ENCODE results near the gene JMJD8.

JMJD8 gene

GRCh38 chr16:652454-653305, 31.5 kb downstream of the JMJD8 start:
- no peak for TF ChIP-seq Cebpa-rat (IDR thresholded peaks at IDR 0.05)
- Histone ChIP-seq H3K4me3 (no peak overlapping the region), H3K4me1 (peaks cover 23% of the 10 kb centered on the region), H3K9me3 (no peaks in the 10 kb centered on the region), H3K27ac (no peak overlapping the region), H3K4me2 (no peak overlapping the region), H3K9ac (0 out of 2 replicates have a peak overlapping the region, but pooled peaks have one; percentile 15), H4K20me1 (peaks cover 6% of the 10 kb centered on the region; the same call in 1 of the 2 replicates), H3K36me3 (peaks cover 58% of the 10 kb centered on the region), H3K27me3 (no peaks in the 10 kb centered on the region)

GRCh38 chr16:651844-652243, 32.3 kb downstream of the JMJD8 start:
- Histone ChIP-seq H3K9me3 (no peaks in the 10 kb centered on the region), H3K4me3 (no peak overlapping the region), H3K27ac (no peak overlapping the region), H3K36me3 (peaks cover 57% of the 10 kb centered on the region), H3K4me1 (peaks cover 31% of the 10 kb centered on the region), H3K4me2 (no peak overlapping the region), H3K9ac (no peak overlapping the region), H4K20me1 (peaks cover 15% of the 10 kb centered on the region), H3K27me3 (no peaks in the 10 kb centered on the region)
- no peak for TF ChIP-seq Cebpa-rat (IDR thresholded peaks at IDR 0.05)

- no peak for TF ChIP-seq Cebpa-rat (IDR thresholded peaks at IDR 0.05)
- H3K9ac ChIP-seq: peak overlapping the region; percentile 88
- H3K4me1 ChIP-seq: peaks cover 50% of the 10 kb centered on the region
- peak overlapping the region; percentile 88 for H3K27ac ChIP-seq
- H3K36me3 ChIP-seq: peaks cover 46% of the 10 kb centered on the region
- H3K9me3 ChIP-seq: no peaks in the 10 kb centered on the region
- H4K20me1 ChIP-seq: peaks cover 36% of the 10 kb centered on the region
- H3K27me3 ChIP-seq: no peaks in the 10 kb centered on the region
- peak overlapping the region; percentile 91 for H3K4me2 ChIP-seq
- H3K4me3 ChIP-seq: peak overlapping the region; percentile 86
Observed at GRCh38 chr16:649631-650030, 34.5 kb downstream of the JMJD8 start.

- peaks cover 43% of the 10 kb centered on the region for H4K20me1 ChIP-seq
- H3K36me3 ChIP-seq: peaks cover 43% of the 10 kb centered on the region
- TF ChIP-seq Cebpa-rat (IDR thresholded peaks at IDR 0.05): no peak
- peak within 1 kb of the TSS; percentile 88 for H3K27ac ChIP-seq
- no peaks in the 10 kb centered on the region for H3K9me3 ChIP-seq
- peak within 1 kb of the TSS; percentile 86 for H3K4me3 ChIP-seq
- peaks cover 56% of the 10 kb centered on the region for H3K4me1 ChIP-seq
- peak within 1 kb of the TSS; percentile 91 for H3K4me2 ChIP-seq
- H3K9ac ChIP-seq: peak within 1 kb of the TSS; percentile 88
- no peaks in the 10 kb centered on the region for H3K27me3 ChIP-seq
Observed at GRCh38 chr16:648781-649589, 35.1 kb downstream of the JMJD8 start, which contains the start of gene WDR90. WDR90 (plus strand) TSS chr16:649365; CDS start chr16:649417, 52 bp downstream.

- Histone ChIP-seq H3K27me3 (no peaks in the 10 kb centered on the region), H3K9me3 (no peaks in the 10 kb centered on the region), H4K20me1 (peaks cover 50% of the 10 kb centered on the region), H3K4me1 (peaks cover 64% of the 10 kb centered on the region), H3K36me3 (peaks cover 35% of the 10 kb centered on the region), H3K4me3 (peak overlapping the region; percentile 86), H3K9ac (peak overlapping the region; percentile 88), H3K4me2 (peak overlapping the region; percentile 91), H3K27ac (peak overlapping the region; percentile 88)
- TF ChIP-seq Cebpa-rat (IDR thresholded peaks at IDR 0.05): no peak
Observed at GRCh38 chr16:648071-648780, 35.9 kb downstream of the JMJD8 start.

GRCh38 chr16:647173-647902, 36.8 kb downstream of the JMJD8 start:
- no peak overlapping the region for H3K27ac ChIP-seq
- peaks cover 58% of the 10 kb centered on the region for H4K20me1 ChIP-seq
- H3K27me3 ChIP-seq: no peaks in the 10 kb centered on the region
- 0 out of 2 replicates have a peak overlapping the region, but pooled peaks have one; percentile 15 for H3K9ac ChIP-seq
- H3K4me1 ChIP-seq: peaks cover 72% of the 10 kb centered on the region
- no peak overlapping the region for H3K4me3 ChIP-seq
- H3K4me2 ChIP-seq: peak overlapping the region; percentile 91
- no peaks in the 10 kb centered on the region for H3K9me3 ChIP-seq
- TF ChIP-seq Cebpa-rat (IDR thresholded peaks at IDR 0.05): no peak
- H3K36me3 ChIP-seq: peaks cover 27% of the 10 kb centered on the region

GRCh38 chr16:646679-647172, 37.4 kb downstream of the JMJD8 start:
- Histone ChIP-seq H3K4me2 (peak overlapping the region; percentile 91), H3K27me3 (no peaks in the 10 kb centered on the region), H3K9ac (0 out of 2 replicates have a peak overlapping the region, but pooled peaks have one; percentile 15), H4K20me1 (peaks cover 58% of the 10 kb centered on the region), H3K27ac (no peak overlapping the region), H3K36me3 (peaks cover 20% of the 10 kb centered on the region), H3K4me3 (no peak overlapping the region), H3K9me3 (no peaks in the 10 kb centered on the region), H3K4me1 (peaks cover 73% of the 10 kb centered on the region)
- TF ChIP-seq Cebpa-rat (IDR thresholded peaks at IDR 0.05): no peak

GRCh38 chr16:645852-646678, 38.1 kb downstream of the JMJD8 start:
- TF ChIP-seq Cebpa-rat (IDR thresholded peaks at IDR 0.05): no peak
- 0 out of 2 replicates have a peak overlapping the region, but pooled peaks have one; percentile 15 for H3K9ac ChIP-seq

More at GRCh38 chr16:645852-646678, 38.1 kb downstream of the JMJD8 start:
- Histone ChIP-seq H3K4me1 (peaks cover 76% of the 10 kb centered on the region), H3K36me3 (peaks cover 17% of the 10 kb centered on the region), H3K4me2 (0 out of 2 replicates have a peak overlapping the region, but pooled peaks have one; percentile 91), H3K27me3 (no peaks in the 10 kb centered on the region), H3K4me3 (no peak overlapping the region), H4K20me1 (peaks cover 58% of the 10 kb centered on the region), H3K27ac (peak overlapping the region; percentile 31; the same call in 1 of the 2 replicates), H3K9me3 (no peaks in the 10 kb centered on the region)
